Ovary (tissue), 3 donors: ENCODE measurements around the gene IMP3.

ENCODE experiments used
- CTCF ChIP-seq, 3 donors: fragments of 450-650 bp in 2 of 3; fragments of 200-600 bp in 1 of 3; IDR thresholded peaks; one replicate each; pipeline versions ENCODE4 v1.5.1 to v1.8.0; 2016 to 2022; ENCODE audit warnings: antibody characterized with exemption in 3 of 3, mild to moderate bottlenecking in 1 of 3
- EP300 ChIP-seq: sonication (generic); formaldehyde crosslinking; IDR thresholded peaks from one replicate; pipeline ENCODE4 v1.6.1; 2017; ENCODE audit warnings: antibody characterized with exemption
- POLR2A ChIP-seq: fragments of 450-650 bp; IDR thresholded peaks from one replicate; pipeline ENCODE4 v1.6.1; 2017; ENCODE audit warnings: antibody characterized with exemption, mild to moderate bottlenecking, moderate library complexity
- donor health status: DM: no; HTN: no; CAD: no.

- TF ChIP-seq POLR2A, result peak; percentile 14
- peak; percentile 25 to 53 (median 49) for TF ChIP-seq CTCF (IDR thresholded peaks at IDR 0.05)
- no peak for TF ChIP-seq EP300
Observed at GRCh38 chr15:75620841-75621391, 19.1 kb downstream of the IMP3 start.
